CD4-positive, alpha-beta memory T cell (primary cell): ENCODE data around the gene VPS41. TPM values are rescaled to one million over a fixed set of nuclear protein-coding genes. Genes with fewer than 3 reads are reported as not detected.

Experiments
- CTCF ChIA-PET: fragments of 350-600 bp; sonication (Branson Sonifier 250); formaldehyde crosslinking; loops from one replicate; lab custom pipeline; 2021; ENCODE audit warnings: inconsistent platforms; ENCODE audit not compliant: partially characterized antibody; lab: Charles Lee
- POLR2A ChIA-PET: fragments of 350-600 bp; sonication (Branson Sonifier 250); formaldehyde crosslinking; loops from one replicate; lab custom pipeline; 2021; ENCODE audit not compliant: partially characterized antibody; lab: Charles Lee
- DNase-seq, 5 donors: peaks; one replicate each; pipeline versions ENCODE4 v3.0.0 to v3.0.0-alpha.2; 2020 to 2022; ENCODE audit warnings: mixed read lengths in 1 of 5
- H3K27ac ChIP-seq: one replicate; pipeline ENCODE4 v1.7.0; 2013; ENCODE audit warnings: low read depth, low read length
- H3K27me3 ChIP-seq: 2 replicates; pipeline ENCODE4 v1.7.0; 2013; ENCODE audit warnings: mild to moderate bottlenecking, low read length, moderate library complexity; ENCODE audit not compliant: insufficient read depth
- H3K36me3 ChIP-seq: 2 replicates; pipeline ENCODE4 v1.7.0; 2013; ENCODE audit warnings: mild to moderate bottlenecking, low read length, moderate library complexity; ENCODE audit not compliant: insufficient read depth
- H3K4me1 ChIP-seq: 2 replicates; pipeline ENCODE4 v1.7.0; 2013; ENCODE audit warnings: mild to moderate bottlenecking, low read length, moderate library complexity; ENCODE audit not compliant: insufficient read depth
- H3K4me3 ChIP-seq, 2 donors: one replicate each; pipeline ENCODE4 v1.7.0; 2013; ENCODE audit warnings: low read length in 2 of 2, mild to moderate bottlenecking in 1 of 2
- H3K9me3 ChIP-seq, 2 donors: one replicate each; pipeline ENCODE4 v1.7.0; 2013; ENCODE audit warnings: low read length in 2 of 2, control low read depth in 1 of 2; ENCODE audit not compliant: control insufficient read depth in 1 of 2
- H3K27ac Mint-ChIP-seq, 7 donors: one replicate each; pipeline ENCODE4 v1.8.0; 2020 to 2021; ENCODE audit warnings: mixed read lengths in 7 of 7, mild to moderate bottlenecking in 6 of 7, inconsistent platforms in 3 of 7, moderate library complexity in 3 of 7
- H3K27me3 Mint-ChIP-seq, 2 donors: one replicate each; pipeline ENCODE4 v1.8.0; 2020 to 2021; ENCODE audit warnings: mixed read lengths in 2 of 2
- H3K36me3 Mint-ChIP-seq, 2 donors: one replicate each; pipeline ENCODE4 v1.8.0; 2020 to 2021; ENCODE audit warnings: mixed read lengths in 2 of 2, inconsistent platforms in 1 of 2, mild to moderate bottlenecking in 1 of 2
- H3K4me1 Mint-ChIP-seq, 4 donors: one replicate each; pipeline ENCODE4 v1.8.0; 2020 to 2021; ENCODE audit warnings: mixed read lengths in 4 of 4, mild to moderate bottlenecking in 1 of 4
- H3K4me3 Mint-ChIP-seq, 8 donors: one replicate each; pipeline ENCODE4 v1.8.0; 2020 to 2021; ENCODE audit warnings: mixed read lengths in 8 of 8, mild to moderate bottlenecking in 7 of 8, moderate library complexity in 6 of 8, inconsistent platforms in 3 of 8
- H3K9me3 Mint-ChIP-seq, 8 donors: one replicate each; pipeline ENCODE4 v1.8.0; 2020 to 2021; ENCODE audit warnings: mixed read lengths in 8 of 8, mild to moderate bottlenecking in 5 of 8, inconsistent platforms in 3 of 8, moderate library complexity in 1 of 8
- intact Hi-C: fragments of 100-400 bp; cut with micrococcal nuclease; formaldehyde crosslinking; loops from one replicate; pipeline ENCODE4 v1.15.1; 2023
- polyA plus RNA-seq, 2 donors: library from polyadenylated mRNA; unstranded; fragments of 300-500 nt; fragmentation: Illumina TruSeq; gene quantifications; one replicate each; pipeline ENCODE4 v1.2.3, GENCODE V29; 2021
- total RNA-seq, 2 experiments: library from RNA; stranded (reverse); gene quantifications; one replicate each; pipeline ENCODE4 v1.2.3, GENCODE V29; 2021

Gene VPS41
- total and polyA plus RNA-seq, 4 experiments from 2014 or later: 54.6 to 73.3 (median 62.5) TPM

DNA sequence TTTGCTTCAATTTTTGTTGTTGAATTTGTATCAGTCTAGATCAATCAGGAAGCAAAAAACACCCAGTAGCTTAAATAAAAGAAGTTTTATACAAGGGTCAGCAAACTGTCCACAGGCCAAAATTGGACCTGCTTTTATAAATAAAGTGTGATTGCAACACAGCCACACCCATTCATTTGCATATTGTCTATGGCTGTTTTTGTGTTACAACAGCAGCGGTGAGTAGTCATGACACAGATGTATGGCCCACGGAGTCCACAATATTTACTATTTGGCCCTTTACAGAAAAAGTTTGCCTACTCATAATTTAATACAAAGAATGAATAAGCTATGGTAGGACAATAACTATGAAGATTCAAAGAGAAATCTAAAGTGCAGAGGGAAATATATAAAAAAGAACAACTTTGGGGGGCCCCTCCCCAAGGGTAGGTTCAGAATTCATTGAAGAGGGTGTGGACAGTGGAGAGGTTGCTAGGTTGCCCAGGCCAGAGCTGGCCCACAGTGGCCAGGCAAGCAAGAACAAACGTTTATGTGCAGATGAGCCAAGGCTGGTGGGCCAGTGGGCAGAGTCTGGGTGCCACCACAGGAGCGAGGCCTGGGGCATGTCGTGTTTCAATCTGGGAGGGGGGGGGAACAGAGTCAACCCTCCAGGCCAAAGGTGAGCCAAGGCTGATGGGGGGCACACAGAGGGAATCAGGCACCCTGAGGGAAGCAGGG lies 230.9 kb downstream of the VPS41 start:
- Histone ChIP-seq H3K4me3 (no peak overlapping the region), H3K9me3 (no peaks in the 10 kb centered on the region), H3K27ac (no peak overlapping the region), H3K36me3 (no peaks in the 10 kb centered on the region), H3K27me3 (no peaks in the 10 kb centered on the region), H3K4me1 (no peaks in the 10 kb centered on the region)
- intact Hi-C loops: no loop called here
- no peak overlapping the region for H3K4me3 Mint-ChIP-seq
- DNase-seq: no peak
- H3K27me3 Mint-ChIP-seq: peaks cover 2 to 4% of the 10 kb centered on the region in 2 donors
- H3K4me1 Mint-ChIP-seq: no peaks in the 10 kb centered on the region
- ChIA-PET CTCF (interaction anchor here (1.7 kb wide), 1 partner anchor 8 kb away, joined by 5 read pairs; no protein-coding TSS in a partner anchor), POLR2A (no interaction called here)
- H3K27ac Mint-ChIP-seq: no peak overlapping the region
- no peaks in the 10 kb centered on the region for H3K36me3 Mint-ChIP-seq
- peaks cover 0 to 1% (median 0%) of the 10 kb centered on the region in 8 donors for H3K9me3 Mint-ChIP-seq

DNA sequence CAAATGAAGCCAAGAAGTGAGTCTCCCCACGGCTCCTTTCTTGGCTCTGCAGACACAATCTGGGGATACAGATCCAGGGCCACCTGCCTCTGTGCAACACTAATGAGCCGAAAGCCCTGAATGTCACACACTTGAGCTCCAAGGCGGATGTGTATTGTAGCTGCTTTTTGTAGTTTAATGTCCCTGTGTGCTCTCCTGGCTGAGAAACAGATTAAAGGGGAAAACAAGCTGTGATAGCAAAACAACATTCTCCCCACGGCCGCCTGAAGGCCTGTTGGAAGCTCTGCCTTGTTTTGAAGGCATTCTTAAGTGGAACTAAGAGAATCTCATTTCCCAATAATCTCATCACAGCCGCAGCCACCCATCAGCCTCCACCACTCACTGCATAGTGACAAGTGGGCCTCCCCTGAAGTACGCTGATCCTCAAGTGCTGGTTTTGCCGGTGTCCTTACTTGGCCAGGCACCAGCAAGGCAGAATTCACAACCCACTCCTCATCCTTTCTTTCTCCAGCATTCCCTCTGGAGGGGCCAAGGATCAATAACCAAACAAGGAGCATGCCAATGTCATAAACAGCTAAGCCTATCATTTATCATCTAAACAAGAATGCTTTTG lies 233.4 kb downstream of the VPS41 start:
- DNase-seq: no peak
- no peak overlapping the region for H3K27ac ChIP-seq
- intact Hi-C loops: no loop called here
- no peaks in the 10 kb centered on the region for H3K9me3 ChIP-seq
- H3K9me3 Mint-ChIP-seq: peaks cover 0 to 3% (median 0%) of the 10 kb centered on the region in 8 donors
- POLR2A ChIA-PET: no interaction called here
- H3K4me1 Mint-ChIP-seq: no peaks in the 10 kb centered on the region
- no peaks in the 10 kb centered on the region for H3K36me3 Mint-ChIP-seq
- H3K27me3 Mint-ChIP-seq: peaks cover 6 to 9% of the 10 kb centered on the region in 2 donors
- no peaks in the 10 kb centered on the region for H3K4me1 ChIP-seq
- CTCF ChIA-PET: no interaction called here
- H3K36me3 ChIP-seq: no peaks in the 10 kb centered on the region
- no peaks in the 10 kb centered on the region for H3K27me3 ChIP-seq
- H3K27ac Mint-ChIP-seq: no peak overlapping the region
- H3K4me3 ChIP-seq: no peak overlapping the region
- no peak overlapping the region for H3K4me3 Mint-ChIP-seq

DNA sequence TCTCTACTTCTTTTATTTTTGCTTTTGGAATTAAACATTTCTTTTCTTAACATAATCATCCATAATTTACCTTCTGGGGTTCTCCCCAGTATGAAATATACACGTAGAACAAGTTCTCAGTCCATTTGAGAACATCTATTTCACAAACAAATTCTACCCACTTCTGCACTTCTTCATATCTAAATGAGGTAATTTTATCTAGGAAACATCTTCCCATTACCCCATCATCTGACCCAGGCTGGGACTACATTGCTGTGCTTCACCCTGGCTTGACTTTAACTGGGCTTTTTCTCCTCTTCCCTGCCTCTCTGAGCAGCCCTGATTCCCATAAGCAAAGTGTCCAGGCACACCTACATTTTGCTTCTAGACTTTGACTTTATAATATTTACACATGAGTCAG lies 234.5 kb downstream of the VPS41 start:
- H3K36me3 Mint-ChIP-seq: no peaks in the 10 kb centered on the region
- no peak overlapping the region for H3K4me3 Mint-ChIP-seq
- H3K27ac Mint-ChIP-seq: no peak overlapping the region
- intact Hi-C loops: no loop called here
- Histone ChIP-seq H3K4me1 (no peaks in the 10 kb centered on the region), H3K36me3 (no peaks in the 10 kb centered on the region), H3K27me3 (no peaks in the 10 kb centered on the region), H3K27ac (no peak overlapping the region), H3K4me3 (no peak overlapping the region), H3K9me3 (no peaks in the 10 kb centered on the region)
- no peaks in the 10 kb centered on the region for H3K4me1 Mint-ChIP-seq
- CTCF ChIA-PET: interaction anchor here (1.0 kb wide), 1 partner anchor 9 kb away, joined by 3 read pairs; no protein-coding TSS in a partner anchor
- H3K9me3 Mint-ChIP-seq: peaks cover 0 to 3% (median 0%) of the 10 kb centered on the region in 8 donors
- H3K27me3 Mint-ChIP-seq: peaks cover 4 to 11% of the 10 kb centered on the region in 2 donors
- POLR2A ChIA-PET: no interaction called here
- no peak for DNase-seq

DNA sequence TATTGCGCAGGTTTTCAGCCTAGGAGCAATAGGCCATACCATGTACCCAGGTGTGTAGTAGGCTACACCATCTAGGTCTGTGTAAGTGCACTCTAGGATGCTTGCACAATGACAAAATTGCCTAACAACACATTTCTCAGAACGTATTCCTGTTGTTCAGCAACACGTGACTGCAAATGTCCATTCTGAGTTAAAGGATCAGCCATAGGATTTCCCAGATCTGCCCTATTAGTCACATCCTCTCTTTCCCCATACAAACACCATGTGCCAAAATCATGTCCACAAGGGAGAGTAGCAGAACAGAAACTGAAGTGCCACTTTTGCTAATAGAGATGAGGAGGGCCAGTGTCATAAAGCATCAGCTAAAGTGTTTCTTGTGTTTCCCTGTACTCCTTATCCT lies 235.2 kb downstream of the VPS41 start:
- intact Hi-C loops: no loop called here
- Histone ChIP-seq H3K27ac (no peak overlapping the region), H3K36me3 (no peaks in the 10 kb centered on the region), H3K9me3 (no peaks in the 10 kb centered on the region), H3K4me3 (no peak overlapping the region), H3K4me1 (no peaks in the 10 kb centered on the region), H3K27me3 (no peaks in the 10 kb centered on the region)
- Mint-ChIP-seq H3K9me3 (peaks cover 0 to 3% (median 0%) of the 10 kb centered on the region in 8 donors), H3K27ac (no peak overlapping the region), H3K36me3 (no peaks in the 10 kb centered on the region), H3K4me1 (no peaks in the 10 kb centered on the region), H3K27me3 (peaks cover 4 to 11% of the 10 kb centered on the region in 2 donors), H3K4me3 (no peak overlapping the region)
- ChIA-PET POLR2A (no interaction called here), CTCF (interaction anchor here (1.0 kb wide), 1 partner anchor 10 kb away, joined by 3 read pairs; no protein-coding TSS in a partner anchor)
- no peak for DNase-seq

Other genes starting within 250 kb of the VPS41 start
- not detected for gene POU6F2, start 68.7 kb upstream of the VPS41 start, total RNA-seq
- not detected for gene POU6F2, start 68.7 kb upstream of the VPS41 start, polyA plus RNA-seq